Measurements from ENCODE around the gene CELSR1.

CELSR1 gene

GRCh38 chr22:46457502-46458488 lies 79.6 kb downstream of the CELSR1 start:
- DNase-seq, result no peak

- DNase-seq, result no peak
These were observed 80.6 kb downstream of the CELSR1 start for GRCh38 chr22:46456818-46457163.

- no peak for DNase-seq
These were observed 82.0 kb downstream of the CELSR1 start for GRCh38 chr22:46455446-46455845.

- no peak for DNase-seq
These were observed 82.7 kb downstream of the CELSR1 start for GRCh38 chr22:46454504-46455269.

GRCh38 chr22:46453829-46454503 lies 83.5 kb downstream of the CELSR1 start:
- DNase-seq, result no peak

GRCh38 chr22:46453006-46453828 lies 84.2 kb downstream of the CELSR1 start:
- no peak for DNase-seq

GRCh38 chr22:46452195-46453005 lies 85.0 kb downstream of the CELSR1 start:
- DNase-seq, result no peak

- no peak for DNase-seq
These were observed 85.7 kb downstream of the CELSR1 start for GRCh38 chr22:46451741-46452140.

- no peak for DNase-seq
These were observed 86.4 kb downstream of the CELSR1 start for GRCh38 chr22:46450931-46451561.

- no peak for DNase-seq
These were observed 87.3 kb downstream of the CELSR1 start for GRCh38 chr22:46449974-46450745.

GRCh38 chr22:46449116-46449691 lies 88.2 kb downstream of the CELSR1 start:
- no peak for DNase-seq

- DNase-seq, result no peak
These were observed 89.1 kb downstream of the CELSR1 start for GRCh38 chr22:46448333-46448732.

GRCh38 chr22:46447906-46448305 lies 89.5 kb downstream of the CELSR1 start:
- no peak for DNase-seq

GRCh38 chr22:46446799-46447198 lies 90.6 kb downstream of the CELSR1 start:
- no peak for DNase-seq

GRCh38 chr22:46445771-46446420 lies 91.5 kb downstream of the CELSR1 start:
- no peak for DNase-seq

- DNase-seq, result no peak
These were observed 93.0 kb downstream of the CELSR1 start for GRCh38 chr22:46444390-46444854.

GRCh38 chr22:46443850-46444389 lies 93.5 kb downstream of the CELSR1 start:
- DNase-seq, result no peak

GRCh38 chr22:46442217-46442853 lies 95.1 kb downstream of the CELSR1 start:
- no peak for DNase-seq

All from NCI-H748 treated with DMSO at 0.1 percent for 48 hours (cell line).